MG63 (cell line): ENCODE measurements around the gene PSD2. TPM values are rescaled to one million over a fixed set of nuclear protein-coding genes. Genes with fewer than 3 reads are reported as not detected.

Source experiments
- DNase-seq: peaks from one replicate; pipeline ENCODE4 v3.0.0-alpha.2; 2020
- H3K27me3 ChIP-seq: fragments of 250-450 bp; sonication (Bioruptor Pico); 2 replicates; pipeline ENCODE4 v1.5.1; 2020; ENCODE audit warnings: mild to moderate bottlenecking, moderate library complexity
- H3K36me3 ChIP-seq: fragments of 250-450 bp; sonication (Bioruptor Pico); 2 replicates; pipeline ENCODE4 v1.5.1; 2020; ENCODE audit warnings: mild to moderate bottlenecking, moderate library complexity
- H3K4me3 ChIP-seq: fragments of 250-450 bp; sonication (Bioruptor Pico); 2 replicates; pipeline ENCODE4 v1.5.1; 2020; ENCODE audit warnings: mild to moderate bottlenecking, moderate library complexity
- H3K9me3 ChIP-seq: fragments of 250-450 bp; sonication (Bioruptor Pico); 2 replicates; pipeline ENCODE4 v1.5.1; 2020; ENCODE audit warnings: mild to moderate bottlenecking, moderate library complexity
- total RNA-seq: library from RNA; depleted of rRNA; stranded (reverse); fragments of >200 nt; shearing (Covaris generic); gene quantifications from 2 replicates; pipeline ENCODE4 v1.2.3, GENCODE V29; 2014; ENCODE audit warnings: low replicate concordance; rRNA removed

PSD2 gene
- total RNA-seq, 1 experiment from 2014 or later, result 0.16 TPM

DNA sequence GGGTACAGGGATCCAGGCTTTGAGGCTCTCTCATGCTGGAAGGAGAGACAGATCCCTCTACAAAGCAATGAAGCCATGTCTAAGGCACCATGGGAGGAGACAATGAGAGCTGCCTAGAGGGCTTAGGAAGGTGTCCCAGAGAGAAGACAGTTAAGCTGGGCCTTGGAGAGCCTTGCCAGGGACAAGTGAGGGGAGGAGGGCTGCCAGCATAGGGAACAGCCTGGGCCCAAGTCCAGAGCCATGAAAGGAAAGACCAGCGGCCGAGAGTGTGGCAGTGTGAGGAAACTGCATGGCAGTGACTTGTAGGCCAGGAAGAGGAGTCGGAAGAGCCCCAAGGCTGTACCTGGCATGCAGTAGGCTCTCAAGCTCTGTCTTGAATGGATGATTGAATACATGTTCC, 88.5 kb downstream of the PSD2 start:
- Histone ChIP-seq H3K4me3 (no peak overlapping the region), H3K36me3 (no peaks in the 10 kb centered on the region), H3K27me3 (no peaks in the 10 kb centered on the region), H3K9me3 (no peaks in the 10 kb centered on the region)
- no peak for DNase-seq

DNA sequence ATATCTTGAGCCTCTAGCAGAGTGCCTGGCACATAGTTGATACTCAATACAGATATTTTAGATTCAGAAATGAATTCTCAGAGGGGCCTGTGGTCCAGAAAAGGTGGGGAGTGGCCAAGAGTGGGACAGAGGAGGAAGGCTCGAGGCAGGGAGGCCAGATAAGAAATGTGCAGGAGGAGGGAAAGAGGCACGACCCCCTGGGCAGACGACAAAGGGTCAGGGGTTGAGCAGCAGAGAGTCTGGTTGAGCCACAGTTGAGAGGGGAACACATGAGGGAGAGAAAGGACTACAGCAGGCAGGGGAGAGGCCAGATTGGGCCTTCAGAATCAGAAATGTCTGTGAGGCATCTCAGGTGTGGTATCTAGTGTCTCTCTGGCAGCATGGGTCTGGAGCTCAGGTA, 89.1 kb downstream of the PSD2 start:
- no peak for DNase-seq
- Histone ChIP-seq H3K4me3 (no peak overlapping the region), H3K36me3 (no peaks in the 10 kb centered on the region), H3K9me3 (no peaks in the 10 kb centered on the region), H3K27me3 (no peaks in the 10 kb centered on the region)

GRCh38 chr5:139885172-139885856, 89.7 kb downstream of the PSD2 start:
- Histone ChIP-seq H3K27me3 (no peaks in the 10 kb centered on the region), H3K36me3 (no peaks in the 10 kb centered on the region), H3K9me3 (no peaks in the 10 kb centered on the region), H3K4me3 (no peak overlapping the region)
- DNase-seq, result no peak

- Histone ChIP-seq H3K9me3 (no peaks in the 10 kb centered on the region), H3K27me3 (no peaks in the 10 kb centered on the region), H3K4me3 (no peak overlapping the region), H3K36me3 (no peaks in the 10 kb centered on the region)
- DNase-seq, result no peak
Observed at GRCh38 chr5:139885857-139886208, 90.2 kb downstream of the PSD2 start.

GRCh38 chr5:139886213-139886612, 90.6 kb downstream of the PSD2 start:
- H3K4me3 ChIP-seq, result no peak overlapping the region
- no peak for DNase-seq
- no peaks in the 10 kb centered on the region for H3K9me3 ChIP-seq
- H3K36me3 ChIP-seq, result no peaks in the 10 kb centered on the region
- H3K27me3 ChIP-seq, result no peaks in the 10 kb centered on the region

GRCh38 chr5:139888370-139888769, 92.8 kb downstream of the PSD2 start:
- Histone ChIP-seq H3K4me3 (no peak overlapping the region), H3K27me3 (no peaks in the 10 kb centered on the region), H3K9me3 (no peaks in the 10 kb centered on the region), H3K36me3 (no peaks in the 10 kb centered on the region)
- no peak for DNase-seq

GRCh38 chr5:139889410-139889809, 93.8 kb downstream of the PSD2 start:
- Histone ChIP-seq H3K9me3 (no peaks in the 10 kb centered on the region), H3K27me3 (no peaks in the 10 kb centered on the region), H3K4me3 (no peak overlapping the region), H3K36me3 (no peaks in the 10 kb centered on the region)
- no peak for DNase-seq

DNA sequence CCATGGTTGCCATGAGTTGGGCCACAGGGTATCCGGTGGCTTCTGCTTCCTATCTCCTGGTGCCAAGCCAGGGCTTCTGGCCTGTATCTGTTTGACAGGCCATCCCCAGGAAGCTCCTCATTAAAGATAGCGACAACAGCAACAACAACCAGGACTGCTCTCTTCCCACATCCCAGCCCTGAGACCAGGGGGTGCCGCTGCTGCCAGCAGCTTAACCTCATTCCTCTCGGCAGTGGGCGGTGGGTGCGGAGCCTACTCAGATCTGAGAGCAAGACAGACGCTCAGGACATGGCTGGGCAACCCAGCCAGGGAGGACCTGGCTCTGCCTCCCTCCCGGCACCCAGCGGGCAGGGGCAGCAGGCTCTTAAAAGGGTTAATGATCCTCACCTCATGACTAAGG, 98.3 kb downstream of the PSD2 start:
- no peaks in the 10 kb centered on the region for H3K27me3 ChIP-seq
- no peaks in the 10 kb centered on the region for H3K36me3 ChIP-seq
- H3K4me3 ChIP-seq, result no peak overlapping the region
- DNase-seq, result no peak
- no peaks in the 10 kb centered on the region for H3K9me3 ChIP-seq

Other genes with a start within 250 kb of the PSD2 start
- 104 and 187 TPM in 2 replicates for gene UBE2D2, start 234.5 kb upstream of the PSD2 start, total RNA-seq
- gene CXXC5, start 147.5 kb upstream of the PSD2 start, total RNA-seq, result 133 and 193 TPM in 2 replicates
- 0.94 and 2.8 TPM in 2 replicates for gene NRG2, start 247.5 kb downstream of the PSD2 start, total RNA-seq